NCI-H1048 (cell line): Measurements from ENCODE around the gene HTR6.
A peak's percentile ranks its signal among the peaks of the same experiment; 100 is the strongest.

Experiments
- DNase-seq: peaks from one replicate; lab custom pipeline; 2025; lab: John Stamatoyannopoulos, UW

The HTR6 gene

GRCh38 chr1:19656780-19657466 is 7.8 kb upstream of the HTR6 start:
- no peak for DNase-seq

- DNase-seq = no peak
Observed at GRCh38 chr1:19657511-19657910, 7.2 kb upstream of the HTR6 start.

GRCh38 chr1:19658186-19658585 is 6.5 kb upstream of the HTR6 start:
- DNase-seq = no peak

GRCh38 chr1:19661721-19662228 is 2.9 kb upstream of the HTR6 start:
- DNase-seq = no peak

- no peak for DNase-seq
Observed at GRCh38 chr1:19662313-19662712, 2.4 kb upstream of the HTR6 start.

GRCh38 chr1:19665186-19665495 is 466 bp downstream of the HTR6 start:
- no peak for DNase-seq

- no peak for DNase-seq
Observed at GRCh38 chr1:19665496-19666465, 1.1 kb downstream of the HTR6 start.

- DNase-seq = no peak
Observed at GRCh38 chr1:19668888-19669287, 4.2 kb downstream of the HTR6 start.

GRCh38 chr1:19670787-19671186 is 6.1 kb downstream of the HTR6 start:
- DNase-seq = no peak

GRCh38 chr1:19672237-19672636 is 7.6 kb downstream of the HTR6 start:
- DNase-seq = no peak

- DNase-seq = no peak
Observed at GRCh38 chr1:19675797-19676196, 11.1 kb downstream of the HTR6 start.

- peak; percentile 27 for DNase-seq
Observed at GRCh38 chr1:19676438-19676922, 11.8 kb downstream of the HTR6 start.

GRCh38 chr1:19678493-19678892 is 13.8 kb downstream of the HTR6 start:
- no peak for DNase-seq

- no peak for DNase-seq
Observed at GRCh38 chr1:19678931-19679453, 14.3 kb downstream of the HTR6 start.

GRCh38 chr1:19679691-19680090 is 15.0 kb downstream of the HTR6 start:
- DNase-seq = no peak

GRCh38 chr1:19680644-19681043 is 16.0 kb downstream of the HTR6 start:
- DNase-seq = no peak

GRCh38 chr1:19682257-19682656 is 17.6 kb downstream of the HTR6 start:
- no peak for DNase-seq

- DNase-seq = no peak
Observed at GRCh38 chr1:19682901-19683300, 18.2 kb downstream of the HTR6 start.

- DNase-seq = no peak
Observed at GRCh38 chr1:19683351-19683750, 18.7 kb downstream of the HTR6 start.

- no peak for DNase-seq
Observed at GRCh38 chr1:19684677-19685076, 20.0 kb downstream of the HTR6 start.

GRCh38 chr1:19685994-19686393 is 21.3 kb downstream of the HTR6 start:
- DNase-seq = no peak

- DNase-seq = no peak
Observed at GRCh38 chr1:19687414-19687813, 22.7 kb downstream of the HTR6 start.
